Left lung (tissue), 10 donors: Measurements from ENCODE around the gene TPRX2. TPM values are rescaled to one million over a fixed set of nuclear protein-coding genes. Genes with fewer than 3 reads are reported as not detected.
"Not testable (repeated sequence)": the region's sequence is repeated elsewhere in the genome, so short reads cannot be mapped to it uniquely, and the experiment has no call there.

Source experiments
- ATAC-seq: fragments of 200-7000 bp; cut with Tn5 transposase; one replicate; pipeline ENCODE4 v1.9.1; 2020; ENCODE audit warnings: moderate library complexity
- DNase-seq, 4 donors: peaks; one replicate each; pipeline ENCODE4 v3.0.0-alpha.2; 2013 to 2020
- H3K27ac ChIP-seq, 2 donors: fragments of 200-600 bp; sonication (generic) in 1 of 2; one replicate each; pipeline versions ENCODE4 v1.5.0 to v1.8.0; 2020 to 2021
- H3K27me3 ChIP-seq, 2 donors: fragments of 200-600 bp; sonication (generic) in 1 of 2; one replicate each; pipeline versions ENCODE4 v1.5.0 to v1.8.0; 2020 to 2021
- H3K36me3 ChIP-seq, 2 donors: fragments of 200-600 bp; sonication (generic) in 1 of 2; one replicate each; pipeline versions ENCODE4 v1.5.0 to v1.8.0; 2020 to 2021
- H3K4me1 ChIP-seq, 2 donors: fragments of 200-600 bp; one replicate each; pipeline ENCODE4 v1.8.0; 2021
- H3K4me3 ChIP-seq, 2 donors: fragments of 200-600 bp; sonication (generic) in 1 of 2; one replicate each; pipeline versions ENCODE4 v1.5.0 to v1.8.0; 2020 to 2021; ENCODE audit warnings: mild to moderate bottlenecking in 1 of 2
- H3K9me3 ChIP-seq, 2 donors: fragments of 200-600 bp; sonication (generic) in 1 of 2; one replicate each; pipeline versions ENCODE4 v1.5.0 to v1.8.0; 2020 to 2021
- intact Hi-C, 2 donors: fragments of 100-400 bp; cut with DNase I; formaldehyde crosslinking; loops; one replicate each; pipeline versions ENCODE4 v1.11.2 to v1.14.2; 2022
- polyA plus RNA-seq, 6 donors: library from polyadenylated mRNA; unstranded; fragments of 120-200 nt; gene quantifications; one replicate each; pipeline ENCODE4 v1.2.1, GENCODE V29; 2013; ENCODE audit not compliant: insufficient read length in 6 of 6
- total RNA-seq, 2 donors: library from RNA; stranded (reverse); fragmentation: NEBNext Ultra II Directional; extraction: Animal tissue kit (Norgen Biotek cat#: 25700); gene quantifications; one replicate each; pipeline ENCODE4 v1.2.1, GENCODE V29; 2021
- TF ChIP-seq, protein P1 (sequence below), 2 donors: fragments of 200-600 bp; sonication (generic) in 1 of 2; IDR thresholded peaks; one replicate each; pipeline versions ENCODE4 v1.5.0 to v1.8.0; 2021; ENCODE audit warnings: antibody characterized with exemption in 2 of 2
- donor health status: DM: no; HTN: yes; CAD: no.
- donor health status: DM: no; HTN: no; CAD: no.

Gene TPRX2
- total and polyA plus RNA-seq, 8 donors, result not detected

DNA sequence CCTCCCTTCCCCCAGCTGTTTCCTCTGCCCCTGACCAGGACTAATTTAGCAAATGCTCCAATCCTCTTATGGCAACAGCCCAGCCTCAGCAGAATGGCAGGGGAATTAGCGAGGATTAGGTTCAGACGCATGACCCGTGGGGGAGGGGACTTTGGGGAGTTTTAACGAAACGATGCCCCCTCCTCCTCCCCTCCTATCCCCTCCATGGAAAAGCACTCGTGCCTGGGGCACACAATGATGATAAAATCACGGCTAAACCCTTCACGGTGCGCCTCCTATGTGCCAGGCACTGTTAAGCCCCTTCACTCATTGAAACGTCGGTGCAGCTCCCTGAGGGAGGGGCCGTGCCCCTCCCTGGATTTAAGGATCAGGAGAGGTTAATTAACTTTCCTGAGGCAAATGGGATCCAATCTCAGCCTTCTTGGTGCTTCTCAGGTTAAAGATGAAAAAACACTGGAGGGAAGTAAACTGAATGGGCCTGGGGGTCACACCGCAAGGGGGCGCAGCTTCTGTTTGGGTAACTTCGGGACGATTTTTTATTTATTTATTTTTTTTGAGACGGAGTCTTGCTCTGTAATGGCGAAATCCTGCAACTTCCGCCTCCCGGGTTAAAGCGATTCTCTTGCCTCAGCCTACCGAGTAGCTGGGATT, 10.1 kb upstream of the TPRX2 start:
- TF ChIP-seq, protein P1, sequence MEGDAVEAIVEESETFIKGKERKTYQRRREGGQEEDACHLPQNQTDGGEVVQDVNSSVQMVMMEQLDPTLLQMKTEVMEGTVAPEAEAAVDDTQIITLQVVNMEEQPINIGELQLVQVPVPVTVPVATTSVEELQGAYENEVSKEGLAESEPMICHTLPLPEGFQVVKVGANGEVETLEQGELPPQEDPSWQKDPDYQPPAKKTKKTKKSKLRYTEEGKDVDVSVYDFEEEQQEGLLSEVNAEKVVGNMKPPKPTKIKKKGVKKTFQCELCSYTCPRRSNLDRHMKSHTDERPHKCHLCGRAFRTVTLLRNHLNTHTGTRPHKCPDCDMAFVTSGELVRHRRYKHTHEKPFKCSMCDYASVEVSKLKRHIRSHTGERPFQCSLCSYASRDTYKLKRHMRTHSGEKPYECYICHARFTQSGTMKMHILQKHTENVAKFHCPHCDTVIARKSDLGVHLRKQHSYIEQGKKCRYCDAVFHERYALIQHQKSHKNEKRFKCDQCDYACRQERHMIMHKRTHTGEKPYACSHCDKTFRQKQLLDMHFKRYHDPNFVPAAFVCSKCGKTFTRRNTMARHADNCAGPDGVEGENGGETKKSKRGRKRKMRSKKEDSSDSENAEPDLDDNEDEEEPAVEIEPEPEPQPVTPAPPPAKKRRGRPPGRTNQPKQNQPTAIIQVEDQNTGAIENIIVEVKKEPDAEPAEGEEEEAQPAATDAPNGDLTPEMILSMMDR (IDR thresholded peaks at IDR 0.05), result peak in 1 of 2 donors; percentile 20
- peaks cover 11 to 99% of the 10 kb centered on the region in 2 donors for H3K27me3 ChIP-seq
- ATAC-seq (no peak), DNase-seq (no peak)
- no peaks in the 10 kb centered on the region for H3K9me3 ChIP-seq
- H3K4me3 ChIP-seq, result no peak overlapping the region
- H3K4me1 ChIP-seq, result no peaks in the 10 kb centered on the region
- no peaks in the 10 kb centered on the region for H3K36me3 ChIP-seq
- no peak overlapping the region for H3K27ac ChIP-seq
- intact Hi-C loops, result no loop called here

DNA sequence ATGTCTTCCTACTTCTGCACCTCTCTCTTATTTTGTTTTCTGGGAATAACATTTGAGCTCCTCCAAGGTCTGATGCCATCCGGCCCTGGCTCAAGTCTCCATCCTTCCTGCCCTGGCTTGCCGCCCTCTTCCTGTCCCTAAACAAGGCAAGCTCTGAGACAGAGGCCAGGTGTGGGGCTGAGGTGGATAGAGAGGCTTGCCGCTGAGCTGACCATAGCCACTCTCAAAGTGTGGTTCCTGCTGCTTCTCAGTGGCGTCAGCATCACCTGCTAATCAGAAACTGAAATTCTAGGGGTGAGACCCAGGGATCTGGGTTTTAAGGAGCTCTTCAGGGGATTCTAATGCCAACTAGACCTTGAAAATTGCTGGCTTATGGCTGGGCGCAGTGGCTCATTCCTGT, 6.0 kb upstream of the TPRX2 start:
- intact Hi-C loops, result no loop called here
- no peak overlapping the region for H3K27ac ChIP-seq
- H3K27me3 ChIP-seq, result peaks cover 11 to 95% of the 10 kb centered on the region in 2 donors
- no peak for ATAC-seq
- TF ChIP-seq, protein P1 (IDR thresholded peaks at IDR 0.05), result no peak
- DNase-seq, result no peak
- no peak overlapping the region for H3K4me3 ChIP-seq
- no peaks in the 10 kb centered on the region for H3K4me1 ChIP-seq
- H3K9me3 ChIP-seq, result no peaks in the 10 kb centered on the region
- H3K36me3 ChIP-seq, result no peaks in the 10 kb centered on the region

DNA sequence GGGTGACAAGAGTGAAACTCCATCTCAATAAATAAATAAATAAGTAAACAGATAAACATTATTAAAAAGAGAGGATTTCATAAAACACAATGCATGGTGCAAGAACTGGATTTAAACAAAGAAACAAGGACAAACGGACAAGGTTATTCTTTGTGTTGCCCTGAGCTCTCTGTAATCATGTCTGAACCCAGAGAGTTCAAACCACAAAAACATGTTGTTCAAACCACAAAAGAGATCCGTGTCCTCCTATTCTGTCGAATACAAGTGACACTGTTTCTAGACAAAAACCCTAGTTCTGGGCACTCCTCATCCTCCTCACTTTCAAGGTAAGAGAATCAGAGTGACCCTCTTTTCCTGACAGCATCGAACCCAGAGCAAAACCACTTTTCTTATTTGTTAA, 4.6 kb upstream of the TPRX2 start:
- no peaks in the 10 kb centered on the region for H3K36me3 ChIP-seq
- no peaks in the 10 kb centered on the region for H3K9me3 ChIP-seq
- H3K4me1 ChIP-seq, result no peaks in the 10 kb centered on the region
- DNase-seq (no peak), ATAC-seq (no peak)
- intact Hi-C loops, result no loop called here
- H3K27me3 ChIP-seq, result peaks cover 0 to 81% of the 10 kb centered on the region in 2 donors
- H3K4me3 ChIP-seq, result no peak overlapping the region
- H3K27ac ChIP-seq, result no peak overlapping the region
- TF ChIP-seq, protein P1 (IDR thresholded peaks at IDR 0.05), result no peak

DNA sequence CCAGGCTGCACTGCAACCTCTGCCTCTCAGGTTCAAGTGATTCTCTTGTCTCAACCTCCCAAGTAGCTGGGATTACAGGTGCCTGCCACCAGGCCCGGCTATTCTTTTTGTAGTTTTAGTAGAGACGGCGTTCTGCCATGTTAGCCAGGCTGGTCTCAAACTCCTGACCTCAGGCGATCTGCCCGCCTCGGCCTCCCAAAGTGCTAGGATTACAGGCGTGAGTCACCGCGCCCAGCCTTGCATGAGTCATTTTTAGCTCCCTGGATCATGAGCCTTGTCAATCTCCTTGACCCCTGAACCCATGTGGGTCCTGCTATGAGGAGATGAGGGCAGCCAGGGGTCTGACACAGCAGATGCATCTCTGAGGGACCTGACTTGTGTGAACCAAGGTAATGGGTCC, 804 bp upstream of the TPRX2 start:
- H3K9me3 ChIP-seq, H3K4me3 ChIP-seq, H3K36me3 ChIP-seq, H3K4me1 ChIP-seq, H3K27ac ChIP-seq, DNase-seq, ATAC-seq, intact Hi-C loops: not testable (repeated sequence)
- H3K27me3 ChIP-seq, result peaks cover 0 to 67% of the 10 kb centered on the region in 2 donors

GRCh38 chr19:47859838-47860237, 803 bp downstream of the TPRX2 start:
- ATAC-seq, H3K36me3 ChIP-seq, H3K4me1 ChIP-seq, DNase-seq, H3K9me3 ChIP-seq, H3K4me3 ChIP-seq, H3K27ac ChIP-seq, intact Hi-C loops: not testable (repeated sequence)
- peaks cover 0 to 51% of the 10 kb centered on the region in 2 donors for H3K27me3 ChIP-seq

- ATAC-seq (no peak), DNase-seq (no peak)
- H3K9me3 ChIP-seq, result no peaks in the 10 kb centered on the region
- H3K27me3 ChIP-seq, result peaks cover 0 to 43% of the 10 kb centered on the region in 2 donors
- intact Hi-C loops, result no loop called here
- H3K4me1 ChIP-seq, result no peaks in the 10 kb centered on the region
- no peaks in the 10 kb centered on the region for H3K36me3 ChIP-seq
- H3K4me3 ChIP-seq, result no peak overlapping the region
- TF ChIP-seq, protein P1 (IDR thresholded peaks at IDR 0.05), result no peak
- H3K27ac ChIP-seq, result no peak overlapping the region
These were observed 1.7 kb downstream of the TPRX2 start for GRCh38 chr19:47860602-47861297.
